B cell (primary cell): Measurements from ENCODE around the gene MOGAT1.

Experiments
- CTCF ChIP-seq: fragments of 200-600 bp; IDR thresholded peaks from one replicate; pipeline ENCODE4 v1.8.0; 2022; ENCODE audit warnings: antibody characterized with exemption, mild to moderate bottlenecking
- EZH2 ChIP-seq: IDR thresholded peaks from 2 replicates; pipeline ENCODE4 v1.6.1; 2012; ENCODE audit warnings: borderline replicate concordance, low read depth, mild to moderate bottlenecking, moderate library complexity, low read length; ENCODE audit not compliant: insufficient read depth, poor library complexity, severe bottlenecking

GRCh38 chr2:222671259-222672067, at the start of gene MOGAT1:
- TF ChIP-seq CTCF, result no peak
- TF ChIP-seq EZH2, result no peak
